Measurements from ENCODE around the gene DHRS1. TPM values are rescaled to one million over a fixed set of nuclear protein-coding genes. Genes with fewer than 3 reads are reported as not detected.

DHRS1 gene
- total RNA-seq, 1 experiment from 2014 or later, result 41.4 TPM

DNA sequence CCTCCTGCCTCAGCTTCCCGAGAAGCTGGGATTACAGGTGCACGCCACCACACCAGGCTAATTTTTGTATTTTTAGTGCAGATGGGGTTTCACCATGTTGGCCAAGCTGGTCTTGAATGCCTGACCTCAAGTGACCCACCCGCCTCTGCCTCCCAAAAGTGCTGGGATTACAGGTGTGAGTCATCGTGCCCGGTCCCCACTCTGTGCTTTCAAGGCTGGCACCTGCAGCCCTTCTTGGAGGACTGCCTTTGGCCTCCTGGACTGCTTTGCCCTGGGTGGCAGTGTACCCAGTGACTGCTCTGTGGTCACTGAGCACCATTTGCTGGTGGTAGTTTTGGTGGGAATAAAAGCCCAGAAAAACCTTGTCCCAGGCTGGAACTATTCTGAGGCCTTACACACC, 12.6 kb downstream of the DHRS1 start:
- no peaks in the 10 kb centered on the region for H3K9me3 ChIP-seq (ENCODE audit: insufficient read depth, low read depth)
- no peaks in the 10 kb centered on the region for H4K20me1 ChIP-seq (ENCODE audit: insufficient read depth)
- intact Hi-C loops (cut with micrococcal nuclease; ENCODE audit: unreplicated experiment), result no loop called here
- no peak overlapping the region for H2AFZ ChIP-seq
- no peaks in the 10 kb centered on the region for H3K9me2 ChIP-seq (ENCODE audit: insufficient read depth)
- no peak overlapping the region for H3K4me2 ChIP-seq
- CTCF ChIA-PET, result no interaction called here
- H3F3A ChIP-seq (ENCODE audit: insufficient read depth, low read depth), result no peaks in the 10 kb centered on the region
- no peak for TF ChIP-seq CTCF (conservative IDR thresholded peaks at IDR 0.05)
- TF ChIP-seq EZH2 (IDR thresholded peaks at IDR 0.05; ENCODE audit: low read depth), result no peak
- no peaks in the 10 kb centered on the region for H3K79me2 ChIP-seq (ENCODE audit: low read depth)
- DNase-seq, result no peak
- no peaks in the 10 kb centered on the region for H3K27me3 ChIP-seq (ENCODE audit: insufficient read depth, low read depth)
- BruUV-seq (replicated peaks), result no TSS peak
- no peaks in the 10 kb centered on the region for H3K4me1 ChIP-seq (replicated peaks; ENCODE audit: insufficient read depth)
- POLR2A ChIA-PET (ENCODE audit: unreplicated experiment), result interaction anchor here (0.6 kb wide), 1 partner anchor 13 kb away, joined by 4 read pairs; the partner anchor contains the start of genes DHRS1 and NOP9
- no peaks in the 10 kb centered on the region for H3K36me3 ChIP-seq (ENCODE audit: low read depth)
- no peak overlapping the region for H3K27ac ChIP-seq
- H3K4me3 ChIP-seq, result no peak overlapping the region

DNA sequence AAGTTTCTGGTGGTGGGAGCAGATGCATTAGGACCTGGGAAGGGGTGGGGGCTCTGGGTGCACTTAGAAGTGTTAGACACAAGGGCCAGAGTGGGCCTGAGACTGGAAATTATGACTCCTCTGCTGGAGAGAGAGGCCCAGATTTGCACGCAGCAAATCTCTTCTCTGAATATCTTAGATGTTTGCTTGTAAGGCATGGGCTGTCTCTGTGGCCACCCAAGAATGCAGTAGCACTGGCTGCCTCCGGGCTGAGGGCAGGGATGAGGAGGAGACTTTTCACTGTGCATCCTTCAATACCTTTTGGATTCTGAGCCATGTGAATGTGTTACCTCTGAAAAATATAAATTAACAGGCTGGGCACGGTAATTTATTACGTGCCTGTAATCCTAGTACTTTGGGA, 14.2 kb downstream of the DHRS1 start:
- no peaks in the 10 kb centered on the region for H4K20me1 ChIP-seq (ENCODE audit: insufficient read depth)
- no peak overlapping the region for H3K4me3 ChIP-seq
- ChIA-PET POLR2A (ENCODE audit: unreplicated experiment) (interaction anchor here (0.7 kb wide), 1 partner anchor 20 kb away, joined by 7 read pairs; no protein-coding TSS in a partner anchor), CTCF (interaction anchor here (0.6 kb wide), 1 partner anchor 145 kb away, joined by 6 read pairs; no protein-coding TSS in a partner anchor)
- H3K9me3 ChIP-seq (ENCODE audit: insufficient read depth, low read depth), result no peaks in the 10 kb centered on the region
- no peaks in the 10 kb centered on the region for H3K79me2 ChIP-seq (ENCODE audit: low read depth)
- no peaks in the 10 kb centered on the region for H3K4me1 ChIP-seq (replicated peaks; ENCODE audit: insufficient read depth)
- intact Hi-C loops (cut with micrococcal nuclease; ENCODE audit: unreplicated experiment), result no loop called here
- TF ChIP-seq CTCF (conservative IDR thresholded peaks at IDR 0.05) (no peak), EZH2 (IDR thresholded peaks at IDR 0.05; ENCODE audit: low read depth) (no peak)
- H3K27ac ChIP-seq, result no peak overlapping the region
- BruUV-seq (replicated peaks), result no TSS peak
- no peak overlapping the region for H3K4me2 ChIP-seq
- DNase-seq, result no peak
- H3K9me2 ChIP-seq (ENCODE audit: insufficient read depth), result no peaks in the 10 kb centered on the region
- H2AFZ ChIP-seq, result no peak overlapping the region
- H3K27me3 ChIP-seq (ENCODE audit: insufficient read depth, low read depth), result no peaks in the 10 kb centered on the region
- no peaks in the 10 kb centered on the region for H3K36me3 ChIP-seq (ENCODE audit: low read depth)
- H3F3A ChIP-seq (ENCODE audit: insufficient read depth, low read depth), result no peaks in the 10 kb centered on the region

DNA sequence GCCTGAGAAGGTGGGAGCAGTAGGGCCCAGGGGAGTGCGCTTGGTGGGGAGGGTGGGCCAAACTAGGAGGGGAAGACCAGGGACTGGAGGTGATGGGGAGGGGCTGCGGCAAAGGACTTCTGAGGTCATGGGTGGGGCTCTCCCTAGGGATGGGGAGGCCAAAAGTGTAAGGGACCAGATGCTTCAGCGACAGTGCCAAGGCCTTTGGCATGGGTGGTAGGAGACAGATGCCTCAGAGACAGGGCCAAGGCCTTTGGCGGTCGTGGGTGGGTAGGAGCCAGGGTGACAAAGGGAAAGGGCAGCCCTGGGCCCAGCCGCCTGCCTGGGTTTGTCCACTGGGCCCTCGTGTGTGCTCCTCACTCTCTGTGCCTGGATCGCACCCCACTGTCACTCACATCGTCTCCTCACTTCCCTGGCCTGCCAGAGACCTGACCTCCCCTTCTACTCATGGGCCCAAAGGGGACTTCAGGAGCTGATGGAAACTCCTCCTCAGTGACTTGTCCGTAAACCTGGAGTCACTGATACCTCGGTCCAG, 15.0 kb downstream of the DHRS1 start:
- no peaks in the 10 kb centered on the region for H3K79me2 ChIP-seq (ENCODE audit: low read depth)
- no peaks in the 10 kb centered on the region for H3K4me1 ChIP-seq (replicated peaks; ENCODE audit: insufficient read depth)
- no peak overlapping the region for H2AFZ ChIP-seq
- H3K27me3 ChIP-seq (ENCODE audit: insufficient read depth, low read depth), result no peaks in the 10 kb centered on the region
- no peak overlapping the region for H3K4me3 ChIP-seq
- TF ChIP-seq EZH2 (IDR thresholded peaks at IDR 0.05; ENCODE audit: low read depth) (no peak), CTCF (conservative IDR thresholded peaks at IDR 0.05) (no peak)
- no peak overlapping the region for H3K4me2 ChIP-seq
- BruUV-seq (replicated peaks), result no TSS peak
- H3K9me3 ChIP-seq (ENCODE audit: insufficient read depth, low read depth), result no peaks in the 10 kb centered on the region
- ChIA-PET POLR2A (ENCODE audit: unreplicated experiment) (no interaction called here), CTCF (no interaction called here)
- no peak for DNase-seq
- no peaks in the 10 kb centered on the region for H3K9me2 ChIP-seq (ENCODE audit: insufficient read depth)
- H3F3A ChIP-seq (ENCODE audit: insufficient read depth, low read depth), result no peaks in the 10 kb centered on the region
- intact Hi-C loops (cut with micrococcal nuclease; ENCODE audit: unreplicated experiment), result no loop called here
- no peak overlapping the region for H3K27ac ChIP-seq
- H3K36me3 ChIP-seq (ENCODE audit: low read depth), result no peaks in the 10 kb centered on the region
- H4K20me1 ChIP-seq (ENCODE audit: insufficient read depth), result no peaks in the 10 kb centered on the region

Measured in PC-9 (cell line).